Measurements from ENCODE around the gene PLA1A. TPM values are rescaled to one million over a fixed set of nuclear protein-coding genes. Genes with fewer than 3 reads are reported as not detected.
"Not testable (repeated sequence)": the region's sequence is repeated elsewhere in the genome, so short reads cannot be mapped to it uniquely, and the experiment has no call there.

The PLA1A gene
- polyA plus RNA-seq, 3 donors: 7.4 to 9.0 (median 8.5) TPM

GRCh38 chr3:119660474-119661440, 63.1 kb downstream of the PLA1A start, which contains the start of gene POPDC2:
Gene POPDC2, minus strand, starts transcription at chr3:119660589. Its CDS starts 166 bp downstream, at chr3:119660423.
- no peak for DNase-seq (ENCODE audit: low read depth in 3 of 3, low spot score in 2 of 3)

DNA sequence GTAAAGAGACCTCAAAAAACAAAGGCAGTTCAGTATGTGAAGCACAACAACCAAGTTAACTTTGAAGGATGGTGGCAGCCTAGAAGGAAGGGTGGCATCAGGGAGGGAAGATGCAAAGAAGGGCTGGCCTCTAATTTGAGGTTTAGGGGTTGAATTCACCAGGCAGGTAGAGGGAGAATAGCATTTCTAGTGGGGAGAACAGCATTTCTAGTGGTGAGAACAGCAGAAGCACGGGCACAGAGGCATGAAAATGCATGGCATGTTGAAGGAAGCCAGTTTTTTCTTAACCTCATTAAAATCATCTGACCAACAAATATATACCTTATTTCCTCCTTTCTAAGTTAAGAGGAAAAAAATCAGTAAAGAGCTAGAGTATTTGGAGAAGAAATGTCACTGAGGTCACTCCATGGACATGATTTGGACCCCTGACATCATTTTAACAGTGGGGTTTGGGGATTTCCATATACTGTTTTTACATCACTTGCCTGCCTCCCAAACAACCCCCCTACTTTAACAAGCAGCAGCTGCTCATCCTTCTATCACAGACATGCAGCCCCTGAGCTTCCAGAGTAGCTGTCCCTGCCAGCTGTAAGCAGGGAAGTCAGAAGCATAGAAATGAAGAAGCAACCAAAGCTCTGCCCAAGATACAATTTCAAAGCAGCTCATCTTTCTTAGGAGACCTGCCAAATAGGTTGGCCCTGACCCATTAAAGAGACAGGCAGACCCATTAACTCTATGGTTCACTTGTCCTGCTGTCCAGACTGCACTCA, 65.1 kb downstream of the PLA1A start:
- DNase-seq (ENCODE audit: low read depth in 3 of 3, low spot score in 2 of 3): no peak

GRCh38 chr3:119663885-119664284, 66.2 kb downstream of the PLA1A start:
- DNase-seq (ENCODE audit: low read depth in 3 of 3, low spot score in 2 of 3): no peak

GRCh38 chr3:119664370-119664769, 66.7 kb downstream of the PLA1A start:
- no peak for DNase-seq (ENCODE audit: low read depth in 3 of 3, low spot score in 2 of 3)

DNA sequence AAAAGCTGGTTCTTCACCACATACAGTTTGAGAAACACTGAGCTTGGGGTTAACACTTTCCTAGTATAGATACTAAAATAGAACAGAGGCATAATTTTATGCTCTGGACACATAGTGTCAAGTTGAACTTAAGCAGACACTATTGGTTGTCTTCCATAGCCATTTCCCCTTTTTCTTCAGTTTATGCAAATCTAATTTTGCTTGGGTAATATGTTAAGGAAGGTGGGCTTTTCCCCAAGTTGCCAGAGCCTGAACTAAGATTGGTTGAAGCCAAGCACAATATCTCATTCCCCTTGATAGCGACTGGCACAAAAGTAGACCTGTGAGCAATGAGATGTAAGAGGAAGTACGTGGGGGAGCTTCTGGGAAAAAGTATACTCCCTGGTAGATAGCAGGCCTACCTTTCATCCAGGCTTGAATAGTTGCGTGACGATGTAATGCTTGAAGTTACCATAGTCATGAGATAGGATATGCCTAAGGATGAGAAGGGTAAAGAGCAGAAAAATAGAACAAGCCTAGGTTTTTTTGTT, 67.2 kb downstream of the PLA1A start:
- no peak for DNase-seq (ENCODE audit: low read depth in 3 of 3, low spot score in 2 of 3)

DNA sequence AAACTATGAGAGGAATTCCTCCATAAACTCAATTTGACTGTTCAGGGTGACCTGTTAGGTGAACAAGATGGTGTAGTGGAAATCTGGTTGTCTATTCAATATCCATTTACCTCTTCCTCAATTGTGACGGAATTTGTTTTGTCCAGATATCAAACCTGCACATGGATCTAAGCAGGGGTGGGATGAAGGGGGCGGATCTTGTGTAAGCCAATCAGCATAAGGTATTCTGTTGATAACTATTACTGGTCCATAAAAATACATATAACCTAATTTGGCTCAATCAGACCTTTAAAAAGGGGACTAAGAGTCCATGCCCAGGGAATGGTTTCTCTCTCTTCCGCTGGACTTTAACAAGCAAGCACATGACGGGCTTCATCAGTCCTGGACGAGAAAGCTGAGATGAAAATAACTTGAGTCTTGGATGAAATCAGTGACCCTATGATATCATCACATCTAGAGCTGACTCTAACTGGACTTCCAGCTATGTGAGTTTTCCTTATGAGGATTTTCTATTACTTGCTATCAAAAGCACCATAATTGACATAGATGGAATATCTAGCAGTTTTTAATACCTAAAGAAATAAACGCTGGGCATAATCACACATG, 68.4 kb downstream of the PLA1A start:
- DNase-seq (ENCODE audit: low read depth in 3 of 3, low spot score in 2 of 3): no peak

GRCh38 chr3:119669906-119670570, 72.4 kb downstream of the PLA1A start:
- no peak for DNase-seq (ENCODE audit: low read depth in 3 of 3, low spot score in 2 of 3)

- DNase-seq (ENCODE audit: low read depth in 3 of 3, low spot score in 2 of 3): no peak
These were observed 75.1 kb downstream of the PLA1A start for GRCh38 chr3:119672776-119673175.

DNA sequence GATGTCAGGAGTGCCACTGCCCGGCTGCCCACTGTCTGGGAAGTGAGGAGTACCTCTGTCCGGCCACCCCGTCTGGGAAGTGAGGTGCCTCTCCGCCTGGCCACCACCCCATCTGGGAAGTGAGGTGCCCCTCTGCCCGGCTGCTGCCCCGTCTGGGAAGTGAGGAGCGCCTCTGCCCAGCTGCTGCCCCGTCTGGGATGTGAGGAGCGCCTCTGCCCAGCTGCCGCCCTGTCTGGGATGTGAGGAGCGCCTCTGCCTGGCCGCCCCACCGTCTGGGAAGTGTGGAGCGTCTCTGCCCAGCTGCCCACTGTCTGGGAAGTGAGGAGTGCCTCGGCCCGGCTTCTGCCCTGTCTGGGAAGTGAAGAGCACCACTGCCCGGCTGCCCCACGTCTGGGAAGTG, 76.2 kb downstream of the PLA1A start:
- no peak for DNase-seq (ENCODE audit: low read depth in 3 of 3, low spot score in 2 of 3)

- DNase-seq (ENCODE audit: low read depth in 3 of 3, low spot score in 2 of 3): no peak
These were observed 77.6 kb downstream of the PLA1A start for GRCh38 chr3:119675188-119675874.

DNA sequence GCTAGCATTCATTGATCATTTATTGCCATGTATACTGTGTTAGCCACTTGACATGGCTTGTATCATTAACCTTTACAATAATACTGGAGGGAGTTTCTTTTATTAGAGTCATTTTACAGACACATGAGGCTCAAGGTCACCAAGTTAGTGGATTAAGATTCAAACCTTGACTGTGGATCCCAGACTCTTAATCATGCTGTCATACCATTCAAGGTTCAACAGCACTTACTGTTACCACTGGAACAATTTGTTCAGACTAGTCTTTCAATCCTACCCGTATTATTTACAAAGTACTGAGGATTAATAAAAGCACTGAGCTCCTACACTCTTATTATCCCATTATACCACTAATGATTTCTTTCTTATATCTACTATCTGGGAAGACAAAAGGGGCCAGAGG, 78.3 kb downstream of the PLA1A start:
- no peak for DNase-seq (ENCODE audit: low read depth in 3 of 3, low spot score in 2 of 3)

GRCh38 chr3:119676771-119677640, 79.3 kb downstream of the PLA1A start, which contains the start of gene COX17:
Gene COX17, minus strand, starts transcription at chr3:119677406. Its CDS starts 96 bp downstream, at chr3:119677310.
- DNase-seq (ENCODE audit: low read depth in 3 of 3, low spot score in 2 of 3): peak; percentile 92 to 94 (median 93)

GRCh38 chr3:119677641-119677934, 79.9 kb downstream of the PLA1A start:
- DNase-seq (ENCODE audit: low read depth in 3 of 3, low spot score in 2 of 3): no peak

GRCh38 chr3:119678209-119678608, 80.5 kb downstream of the PLA1A start:
- not testable (repeated sequence) for DNase-seq (ENCODE audit: low read depth in 3 of 3, low spot score in 2 of 3)

Other genes with a start within 250 kb of the PLA1A start
- 10 to 100 TPM; 49.7 to 55.4 (median 50.4) TPM for gene TMEM39A, start 134.3 kb upstream of the PLA1A start, polyA plus RNA-seq (ENCODE audit: insufficient read length in 3 of 3)
- gene POGLUT1, start 128.9 kb upstream of the PLA1A start, polyA plus RNA-seq (ENCODE audit: insufficient read length in 3 of 3): 10 to 100 TPM; 24.8 to 27.3 (median 26.7) TPM
- gene TIMMDC1, start 99.3 kb upstream of the PLA1A start, polyA plus RNA-seq (ENCODE audit: insufficient read length in 3 of 3): 100 to 1,000 TPM; 107 to 110 (median 107) TPM
- gene CD80, start 38.3 kb upstream of the PLA1A start, polyA plus RNA-seq (ENCODE audit: insufficient read length in 3 of 3): under 1 TPM; 0.11 to 0.23 (median 0.12) TPM
- 1 to 10 TPM; 7.0 to 7.7 (median 7.6) TPM for gene ADPRH, start 18.4 kb upstream of the PLA1A start, polyA plus RNA-seq (ENCODE audit: insufficient read length in 3 of 3)
- 1 to 10 TPM; 3.8 to 4.5 (median 4.5) TPM for gene POPDC2, start 62.7 kb downstream of the PLA1A start, polyA plus RNA-seq (ENCODE audit: insufficient read length in 3 of 3)
- 10 to 100 TPM; 40.3 to 45.9 (median 44.3) TPM for gene COX17, start 79.5 kb downstream of the PLA1A start, polyA plus RNA-seq (ENCODE audit: insufficient read length in 3 of 3)
- gene CFAP91, start 105.1 kb downstream of the PLA1A start, polyA plus RNA-seq (ENCODE audit: insufficient read length in 3 of 3): 10 to 100 TPM; 15.0 to 25.5 (median 18.8) TPM
- under 1 TPM; 0.49 to 0.54 (median 0.54) TPM for gene NR1I2, start 184.2 kb downstream of the PLA1A start, polyA plus RNA-seq (ENCODE audit: insufficient read length in 3 of 3)

All from right renal cortex interstitium (tissue), 3 donors.